Medulla oblongata (tissue), 1 donor: ENCODE measurements around the gene GIGYF2.
"Not testable (repeated sequence)": the region's sequence is repeated elsewhere in the genome, so short reads cannot be mapped to it uniquely, and the experiment has no call there.

Experiments
- DNase-seq: peaks from one replicate; pipeline ENCODE4 v3.0.0-alpha.2; 2015; ENCODE audit errors: extremely low spot score

The GIGYF2 gene

GRCh38 chr2:232815569-232815968 lies 118.4 kb downstream of the GIGYF2 start:
- no peak for DNase-seq

- DNase-seq: no peak
Observed at GRCh38 chr2:232816657-232817056, 119.5 kb downstream of the GIGYF2 start.

GRCh38 chr2:232817756-232818155 lies 120.6 kb downstream of the GIGYF2 start:
- DNase-seq: peak; percentile 23

GRCh38 chr2:232829988-232830387 lies 132.9 kb downstream of the GIGYF2 start:
- DNase-seq: no peak

GRCh38 chr2:232831496-232831895 lies 134.4 kb downstream of the GIGYF2 start:
- no peak for DNase-seq

GRCh38 chr2:232833830-232834229 lies 136.7 kb downstream of the GIGYF2 start:
- no peak for DNase-seq

GRCh38 chr2:232835687-232836208 lies 138.6 kb downstream of the GIGYF2 start:
- DNase-seq: no peak

- no peak for DNase-seq
Observed at GRCh38 chr2:232836934-232837333, 139.8 kb downstream of the GIGYF2 start.

GRCh38 chr2:232838406-232838874 lies 141.3 kb downstream of the GIGYF2 start:
- no peak for DNase-seq

- DNase-seq: peak; percentile 90
Observed at GRCh38 chr2:232839411-232840079, 142.4 kb downstream of the GIGYF2 start.

- DNase-seq: no peak
Observed at GRCh38 chr2:232842689-232843088, 145.6 kb downstream of the GIGYF2 start.

- DNase-seq: no peak
Observed at GRCh38 chr2:232843834-232844233, 146.7 kb downstream of the GIGYF2 start.

- no peak for DNase-seq
Observed at GRCh38 chr2:232846055-232846454, 148.9 kb downstream of the GIGYF2 start.

GRCh38 chr2:232850039-232850438 lies 152.9 kb downstream of the GIGYF2 start:
- no peak for DNase-seq

GRCh38 chr2:232852081-232852480 lies 154.9 kb downstream of the GIGYF2 start:
- DNase-seq: not testable (repeated sequence)

- DNase-seq: no peak
Observed at GRCh38 chr2:232852676-232853075, 155.5 kb downstream of the GIGYF2 start.

- DNase-seq: no peak
Observed at GRCh38 chr2:232854082-232854481, 157.0 kb downstream of the GIGYF2 start.

- DNase-seq: no peak
Observed at GRCh38 chr2:232857158-232857563, 160.0 kb downstream of the GIGYF2 start.

GRCh38 chr2:232859385-232859916 lies 162.3 kb downstream of the GIGYF2 start:
- DNase-seq: no peak

GRCh38 chr2:232860593-232861241 lies 163.6 kb downstream of the GIGYF2 start:
- no peak for DNase-seq

GRCh38 chr2:232861353-232861752 lies 164.2 kb downstream of the GIGYF2 start:
- DNase-seq: no peak

- DNase-seq: no peak
Observed at GRCh38 chr2:232863996-232864395, 166.9 kb downstream of the GIGYF2 start.

- DNase-seq: no peak
Observed at GRCh38 chr2:232865165-232865564, 168.0 kb downstream of the GIGYF2 start.
